GM19463 (cell line): Measurements from ENCODE around the gene L3MBTL4.
"Not testable (repeated sequence)": the region's sequence is repeated elsewhere in the genome, so short reads cannot be mapped to it uniquely, and the experiment has no call there.

Experiments used
- ATAC-seq: cut with Tn5 transposase; IDR thresholded peaks from one replicate; pipeline ENCODE4 v1.9.1; 2021; ENCODE audit warnings: mild to moderate bottlenecking, moderate library complexity; ENCODE audit not compliant: unreplicated experiment

Gene L3MBTL4

DNA sequence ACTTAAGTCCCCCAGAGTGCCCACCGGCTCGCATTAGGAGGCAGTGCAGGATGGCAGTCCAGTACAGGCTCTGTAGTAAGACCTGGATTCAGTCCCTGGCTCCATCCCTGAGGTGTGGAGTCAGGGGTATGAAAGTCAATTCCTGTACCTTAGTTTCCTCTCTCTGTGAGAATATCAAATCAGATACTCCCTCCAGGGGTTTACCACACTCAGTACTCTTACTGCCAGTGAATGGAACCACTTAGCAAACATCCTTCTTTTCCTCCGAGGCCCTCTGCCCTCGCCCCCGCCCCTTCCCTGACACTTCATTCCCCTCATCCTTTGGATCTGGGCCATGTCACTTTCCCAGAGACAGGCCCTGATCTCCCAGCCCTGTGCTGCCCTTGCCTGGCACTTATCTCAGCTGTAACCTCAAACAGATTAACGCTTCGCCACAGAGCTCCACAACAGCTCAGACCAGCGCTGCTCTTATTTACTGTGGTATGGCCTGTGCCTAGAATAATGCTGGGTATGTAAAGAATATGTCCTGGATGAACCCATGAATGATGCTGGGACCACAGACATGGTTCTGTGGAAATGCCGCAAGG lies 360.4 kb downstream of the L3MBTL4 start:
- ATAC-seq, result no peak

DNA sequence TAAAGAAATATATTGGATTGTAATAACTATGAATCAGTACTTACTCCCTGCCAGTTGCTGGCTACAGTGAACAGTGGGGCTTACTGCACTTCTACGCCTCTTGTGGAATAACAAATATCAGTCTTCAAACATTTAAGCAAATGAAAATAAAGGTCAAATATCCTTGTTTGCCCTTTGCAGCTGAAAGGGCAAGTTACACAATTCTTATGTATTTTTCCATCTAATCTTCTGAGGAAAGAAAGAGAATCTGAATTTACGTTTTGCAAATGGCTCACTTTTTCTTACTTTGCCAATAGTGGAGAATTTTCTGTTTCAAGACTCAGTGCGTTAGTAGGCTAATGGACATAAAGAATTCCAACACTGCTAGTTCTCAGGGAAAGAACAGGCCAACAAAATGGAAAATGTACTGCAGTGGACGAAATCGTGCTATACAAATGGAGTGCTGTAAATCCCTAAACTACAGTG lies 362.2 kb downstream of the L3MBTL4 start:
- ATAC-seq, result no peak

DNA sequence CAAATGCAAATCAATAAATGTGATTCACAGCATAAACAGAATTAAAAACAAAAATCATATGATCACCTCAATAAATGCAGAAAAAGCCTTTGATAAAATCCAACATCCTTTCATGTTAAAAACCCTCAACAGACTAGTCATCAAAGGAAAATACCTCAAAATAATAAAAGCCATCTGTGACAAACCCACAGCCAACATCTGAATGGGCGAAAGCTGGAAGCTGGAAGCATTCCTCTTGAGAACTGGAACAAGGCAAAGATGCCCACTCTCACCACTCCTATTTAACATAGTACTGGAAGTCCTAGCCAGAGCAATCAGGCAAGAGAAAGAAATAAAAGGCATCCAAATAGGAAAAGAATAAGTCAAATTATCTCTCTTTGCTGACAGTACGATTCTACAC lies 367.1 kb downstream of the L3MBTL4 start:
- not testable (repeated sequence) for ATAC-seq

DNA sequence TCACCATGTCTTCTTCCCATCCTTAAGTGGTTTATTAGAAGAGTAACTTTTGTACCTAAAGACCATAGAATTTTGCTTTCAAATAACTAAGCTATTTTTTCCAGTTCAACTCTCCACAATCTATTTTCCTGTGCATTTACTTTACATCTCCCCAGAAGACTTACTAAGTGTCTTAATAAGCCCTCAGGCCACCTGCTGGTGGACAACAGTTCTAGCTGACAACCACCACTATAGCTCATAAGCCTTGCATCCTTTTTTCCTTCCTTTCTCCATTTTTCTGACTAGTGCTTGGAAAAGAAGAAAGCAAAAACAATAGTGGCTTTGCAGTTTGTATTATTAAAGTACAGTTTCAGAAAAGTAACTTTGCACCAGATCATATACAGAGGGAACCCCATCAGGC lies 369.9 kb downstream of the L3MBTL4 start:
- no peak for ATAC-seq

DNA sequence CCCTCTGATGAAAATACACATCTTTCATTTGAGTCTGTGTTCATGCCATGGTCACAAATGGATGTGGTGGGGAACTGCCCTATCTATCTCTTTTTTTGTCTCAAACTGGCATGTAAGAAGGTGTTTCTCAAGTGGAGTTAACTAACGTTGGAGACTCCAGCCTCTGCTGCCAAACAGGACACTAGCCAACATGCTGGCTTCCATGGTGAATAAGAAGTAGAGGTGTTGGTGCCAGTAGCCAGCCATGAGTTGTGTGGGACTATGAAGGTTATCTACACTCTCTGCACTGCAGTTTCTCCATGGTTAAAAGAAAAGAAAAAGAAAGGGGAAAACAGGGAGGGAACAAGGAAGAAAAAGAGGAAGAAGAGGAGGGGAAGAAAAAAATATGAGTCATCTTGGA lies 370.4 kb downstream of the L3MBTL4 start:
- no peak for ATAC-seq

DNA sequence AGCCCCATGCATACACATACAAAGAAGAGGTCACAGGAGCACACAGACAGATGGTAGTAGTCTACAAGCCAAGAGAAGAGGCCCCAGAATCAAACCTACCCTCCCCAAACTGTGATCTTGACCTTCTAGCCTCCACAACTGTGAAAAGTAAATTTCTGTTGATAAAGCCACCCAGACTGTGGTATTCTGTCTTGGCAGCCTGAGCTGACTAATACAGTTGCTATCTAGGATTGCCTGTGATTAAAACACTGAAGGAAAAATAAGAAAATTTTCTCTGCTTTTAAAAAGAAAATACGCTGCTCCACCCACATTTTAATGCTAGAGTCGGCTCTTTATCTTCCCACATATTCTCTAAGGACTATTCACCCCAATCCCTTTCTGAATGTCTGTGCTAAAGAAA lies 375.7 kb downstream of the L3MBTL4 start:
- ATAC-seq, result no peak

DNA sequence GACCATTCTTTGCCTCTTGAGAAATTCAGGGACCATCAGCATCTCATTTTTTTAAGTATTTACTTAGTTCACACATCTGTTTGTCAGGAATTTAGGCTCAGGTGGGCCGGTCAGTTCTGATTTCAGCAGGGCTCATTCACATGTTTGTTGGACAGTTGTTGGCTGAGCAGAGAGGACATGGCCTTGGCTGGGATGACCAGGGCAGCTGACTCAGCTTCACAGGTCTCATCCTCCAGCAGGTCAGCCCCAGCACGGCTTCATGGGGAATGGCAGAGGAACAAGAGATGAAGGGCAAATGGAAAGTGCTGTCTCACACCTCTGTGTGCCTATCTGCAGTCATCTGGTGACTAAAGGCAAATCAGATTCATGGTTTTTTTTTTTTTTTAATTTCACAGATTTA lies 383.3 kb downstream of the L3MBTL4 start:
- ATAC-seq, result no peak

DNA sequence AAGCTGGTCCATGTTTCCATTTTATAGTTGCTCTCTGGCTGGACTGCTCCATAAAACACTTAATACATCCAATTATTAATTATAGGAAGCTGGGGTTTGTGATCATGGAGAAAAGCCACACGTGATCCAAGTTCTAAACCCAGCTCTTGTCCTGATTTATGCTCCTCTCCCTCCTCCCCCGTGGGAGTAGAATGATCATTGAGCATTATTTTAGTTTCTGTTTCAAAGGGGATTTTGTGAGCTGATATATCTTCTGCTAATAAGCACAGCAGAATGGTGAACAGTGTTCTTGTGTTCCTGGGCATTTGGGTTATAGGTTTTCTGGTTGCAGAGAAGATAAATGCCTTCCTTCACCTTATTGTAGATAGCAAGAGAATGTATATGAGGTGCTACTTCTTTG lies 383.7 kb downstream of the L3MBTL4 start:
- no peak for ATAC-seq

DNA sequence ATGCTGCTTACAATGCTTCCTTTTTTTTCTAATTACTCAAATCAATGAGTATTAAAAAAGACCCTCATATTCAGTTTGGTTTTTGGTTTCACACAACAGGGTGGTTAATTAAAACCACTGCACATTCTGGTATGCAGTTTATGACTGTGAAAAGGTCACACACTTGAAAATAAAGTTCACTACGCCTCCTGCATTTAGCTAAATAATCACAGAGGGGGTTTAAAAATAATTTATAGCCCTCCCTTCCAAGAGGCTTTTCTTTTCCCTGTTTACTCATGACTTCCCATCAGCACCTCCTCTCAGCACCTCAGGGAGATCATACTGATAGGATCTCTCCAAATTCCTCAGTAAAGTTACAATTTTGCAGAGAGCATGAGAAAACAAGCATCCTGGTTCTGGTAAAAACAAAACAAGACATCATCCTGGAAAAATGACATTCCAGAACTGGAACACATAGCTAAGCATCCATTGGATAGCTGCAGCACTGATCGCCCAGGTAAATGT lies 389.9 kb downstream of the L3MBTL4 start:
- ATAC-seq, result no peak

DNA sequence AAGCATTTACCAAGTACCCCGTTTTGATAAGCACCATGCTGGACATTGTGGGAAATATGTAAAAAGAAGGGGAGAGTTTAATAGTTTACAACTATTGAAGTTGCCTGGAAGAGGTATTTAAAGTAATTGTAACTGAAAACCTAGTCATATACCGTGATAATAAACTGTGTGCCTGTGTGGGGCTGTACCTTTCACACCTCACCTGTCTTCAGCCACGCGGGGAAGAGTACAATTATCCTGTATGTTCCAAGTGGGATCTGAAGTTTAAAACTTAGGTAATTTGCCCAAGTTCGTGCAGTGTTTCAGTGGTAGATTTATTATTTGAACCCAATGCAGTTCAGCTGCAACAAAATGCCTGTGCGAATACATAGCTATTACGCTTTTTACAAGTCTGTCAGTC lies 391.2 kb downstream of the L3MBTL4 start:
- ATAC-seq, result no peak

DNA sequence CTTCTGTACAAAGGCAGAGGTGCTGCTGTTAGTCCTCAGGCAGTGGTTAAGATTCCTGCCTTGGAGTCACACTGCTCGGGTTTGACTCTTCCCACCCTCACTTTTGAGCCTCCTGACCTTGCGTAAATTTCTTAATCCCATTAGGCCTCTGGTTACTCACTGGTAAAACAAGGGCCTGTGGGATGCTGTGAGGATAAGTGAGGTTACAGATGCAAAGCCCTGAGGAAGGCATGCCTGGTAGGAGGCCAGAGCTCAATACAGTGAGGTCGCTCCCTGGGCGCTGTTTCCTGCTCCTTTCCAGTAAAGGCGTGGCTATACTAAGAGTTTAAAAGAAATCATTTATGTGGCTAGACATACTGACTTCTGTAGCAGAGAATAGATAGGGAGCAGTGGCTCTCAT lies 391.9 kb downstream of the L3MBTL4 start:
- no peak for ATAC-seq

DNA sequence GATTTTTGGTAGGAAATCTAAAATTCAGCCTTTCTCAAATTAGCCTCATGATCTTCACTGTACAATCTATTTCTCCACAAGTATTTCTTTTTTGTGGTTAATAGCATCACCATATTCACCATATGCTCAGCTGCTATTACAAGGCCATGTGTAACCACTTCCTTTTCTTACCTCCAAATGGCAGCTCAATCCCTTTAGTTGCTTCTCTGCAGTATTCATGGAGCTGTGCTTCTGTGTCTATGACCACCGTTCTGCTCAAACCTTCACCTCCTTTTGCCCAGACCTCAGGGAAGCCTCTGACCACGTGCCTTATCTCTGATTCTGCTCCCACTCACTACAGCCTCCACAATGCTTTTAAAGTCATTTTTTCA lies 392.7 kb downstream of the L3MBTL4 start:
- ATAC-seq, result no peak

DNA sequence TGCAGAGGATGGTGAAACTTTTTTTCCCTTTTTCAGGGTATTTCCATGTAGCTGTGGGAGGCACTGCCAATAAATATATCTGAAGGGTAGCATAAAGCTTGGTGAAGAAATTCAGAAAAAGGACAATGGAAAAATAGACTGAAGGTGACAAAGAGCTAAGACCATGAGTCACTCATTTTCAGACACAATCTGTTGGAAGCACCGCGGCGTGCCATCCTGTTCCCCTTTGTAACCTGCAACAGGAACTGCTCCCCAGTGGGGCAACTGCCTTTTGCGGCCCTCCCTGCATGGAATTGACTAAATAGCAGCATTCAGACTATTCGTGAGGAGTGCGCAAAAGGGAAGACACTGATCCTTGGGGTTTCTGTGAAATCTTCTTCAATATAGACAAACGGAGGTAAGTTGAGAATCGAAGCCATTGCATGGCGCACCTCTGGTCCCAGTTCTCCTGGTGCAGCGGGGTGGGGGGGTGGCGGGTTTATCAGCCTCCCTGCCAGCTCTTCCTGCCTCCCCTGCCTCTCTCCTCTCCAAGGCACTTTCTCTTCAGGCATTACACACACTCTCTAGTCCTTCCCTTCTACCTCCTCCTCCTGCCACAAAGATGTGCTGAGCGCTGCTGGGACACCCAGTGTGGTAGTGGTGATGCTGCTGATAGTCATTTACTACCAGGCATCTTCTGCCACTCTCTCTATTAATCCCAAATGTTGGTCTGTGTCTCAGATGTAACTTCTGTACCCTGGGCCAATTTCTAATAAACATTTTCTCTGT lies 393.2 kb downstream of the L3MBTL4 start:
- no peak for ATAC-seq

DNA sequence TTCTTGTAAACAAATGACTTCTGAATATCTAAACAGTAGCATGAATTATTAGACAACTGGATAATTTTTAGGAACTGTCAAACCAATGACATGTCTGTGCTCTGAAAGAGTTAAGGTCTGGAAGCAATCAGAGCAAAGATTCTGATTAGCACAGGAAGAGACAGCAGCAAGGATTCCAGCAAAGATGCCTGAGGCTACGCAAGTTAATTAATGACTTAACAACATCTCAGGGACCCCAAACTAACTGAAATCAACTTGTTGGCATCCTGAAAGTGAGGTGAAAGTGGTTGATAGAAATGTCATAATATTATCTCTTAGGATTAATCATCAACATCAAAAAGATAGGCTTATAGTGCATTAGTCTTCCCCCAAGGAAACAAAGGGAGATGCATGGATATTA lies 396.0 kb downstream of the L3MBTL4 start:
- ATAC-seq, result no peak

DNA sequence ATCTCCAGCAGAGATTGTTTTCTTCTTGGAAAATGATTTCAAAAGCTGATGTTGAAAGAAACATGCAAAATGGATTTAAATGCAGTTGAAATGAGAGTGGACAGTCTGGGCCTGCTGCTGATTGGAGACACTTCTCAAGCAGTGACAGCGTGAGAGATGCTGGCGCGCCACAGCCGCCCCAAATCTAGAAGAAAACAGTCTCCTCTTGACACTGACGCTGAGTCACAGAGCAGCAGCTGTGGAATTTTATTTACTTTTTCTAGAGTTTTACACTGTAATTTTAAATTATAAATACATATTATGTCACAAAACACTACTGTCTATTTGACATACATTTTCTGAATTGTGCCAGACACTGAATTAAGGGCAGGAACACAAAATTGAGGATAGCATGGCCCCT lies 397.5 kb downstream of the L3MBTL4 start:
- ATAC-seq, result no peak

DNA sequence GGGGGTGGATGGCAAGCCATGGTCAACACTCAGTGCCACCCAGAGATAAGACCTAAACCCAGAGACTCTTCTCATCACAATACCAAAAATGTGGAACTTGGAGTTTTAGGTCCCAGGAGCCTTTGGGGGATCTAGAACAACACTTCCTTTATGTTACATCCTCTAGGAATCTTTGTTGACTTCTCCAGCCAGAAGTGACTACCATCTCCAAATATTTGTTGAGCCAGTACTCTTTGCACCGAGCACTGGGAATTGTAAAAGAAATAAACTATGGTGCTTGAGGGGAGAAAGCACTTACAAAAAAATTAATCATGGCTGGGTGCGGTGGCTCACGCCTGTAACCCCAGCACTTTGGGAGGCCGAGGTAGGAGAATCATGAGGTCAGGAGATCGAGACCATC lies 399.3 kb downstream of the L3MBTL4 start:
- ATAC-seq, result no peak

DNA sequence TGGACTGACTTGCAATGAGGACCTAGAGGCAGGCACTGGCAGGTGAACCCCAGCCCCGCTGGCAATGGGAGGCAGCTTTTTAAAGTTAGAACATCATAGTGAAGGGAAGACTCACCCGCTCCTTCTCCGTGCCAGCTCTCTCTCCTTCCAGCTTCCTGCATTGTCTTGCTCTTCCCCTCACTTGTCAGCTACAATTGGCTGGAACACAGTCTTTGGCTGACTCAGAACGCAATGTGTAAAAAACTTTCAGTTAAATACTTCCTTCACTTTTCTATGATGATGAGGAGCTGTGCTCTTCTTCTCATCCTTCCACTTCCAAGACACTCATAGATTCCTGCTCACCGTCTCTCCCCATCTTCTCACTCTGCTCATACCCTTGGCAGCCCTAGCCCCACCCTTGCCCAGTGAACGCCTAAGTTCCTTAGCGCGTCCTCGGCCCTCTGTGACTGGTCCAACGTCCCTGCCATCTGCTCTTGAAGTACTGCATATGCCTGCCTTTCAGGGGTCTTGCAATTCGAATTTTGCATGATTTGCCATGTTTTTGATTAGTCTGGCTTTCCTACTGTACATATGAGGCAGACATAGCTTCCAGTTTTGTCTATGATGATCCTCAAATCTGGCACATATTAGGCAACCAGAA lies 401.4 kb downstream of the L3MBTL4 start:
- ATAC-seq, result no peak

DNA sequence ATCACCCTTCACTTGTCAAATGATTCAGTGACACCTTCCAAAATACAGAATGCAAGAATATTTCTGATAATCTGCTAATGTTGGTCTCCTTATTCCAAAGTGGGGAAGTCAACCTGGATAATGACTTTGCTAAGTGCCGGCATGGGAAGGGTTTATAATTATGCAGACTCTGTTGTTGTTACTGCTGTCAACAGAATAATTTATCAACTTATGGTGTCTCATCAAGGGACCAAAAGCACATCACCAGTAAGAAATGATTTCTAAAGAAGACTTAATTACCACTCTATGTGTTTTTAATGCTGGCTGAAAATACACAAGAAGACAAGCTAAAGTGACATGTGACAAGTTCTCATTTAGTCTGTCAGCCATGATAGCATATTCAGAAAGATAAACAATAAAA lies 403.8 kb downstream of the L3MBTL4 start:
- ATAC-seq, result no peak

DNA sequence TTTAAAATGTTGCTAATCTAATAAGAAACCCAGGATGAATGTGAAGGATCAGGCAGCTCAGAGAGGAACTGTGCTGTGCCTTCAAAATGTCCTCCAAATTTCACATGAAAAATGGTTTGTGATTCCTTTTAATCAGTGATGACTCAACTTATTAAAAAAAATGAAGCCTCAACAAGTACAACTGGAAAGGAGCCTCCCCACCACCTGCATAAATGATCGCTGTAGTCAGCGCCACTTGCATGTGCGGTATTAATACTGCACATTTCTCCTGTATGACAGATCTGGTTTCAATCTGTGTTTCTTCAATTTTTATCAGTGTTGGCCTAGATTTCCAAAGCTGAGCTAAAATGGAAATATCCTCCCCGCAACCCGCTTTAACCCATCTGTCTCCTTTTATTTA lies 404.4 kb downstream of the L3MBTL4 start:
- ATAC-seq, result no peak

DNA sequence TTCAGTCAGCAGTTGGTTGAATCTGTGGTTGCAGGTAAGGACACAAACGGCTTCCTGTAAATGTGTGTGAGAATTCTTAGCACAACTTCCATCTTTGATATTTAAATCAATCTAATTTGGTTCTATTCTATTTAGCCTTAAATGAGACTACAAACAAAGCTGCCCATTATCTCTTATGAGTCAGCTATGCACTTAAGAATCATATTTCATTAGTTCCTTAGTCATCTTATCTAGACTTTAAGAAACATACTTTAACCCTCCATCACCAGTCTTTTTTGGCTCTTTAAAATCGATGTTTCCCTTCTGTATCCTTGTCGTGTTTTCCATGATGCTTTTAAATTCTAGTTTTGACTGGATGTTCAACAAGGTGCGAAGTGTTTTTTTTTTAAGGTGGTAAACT lies 405.0 kb downstream of the L3MBTL4 start:
- ATAC-seq, result no peak

DNA sequence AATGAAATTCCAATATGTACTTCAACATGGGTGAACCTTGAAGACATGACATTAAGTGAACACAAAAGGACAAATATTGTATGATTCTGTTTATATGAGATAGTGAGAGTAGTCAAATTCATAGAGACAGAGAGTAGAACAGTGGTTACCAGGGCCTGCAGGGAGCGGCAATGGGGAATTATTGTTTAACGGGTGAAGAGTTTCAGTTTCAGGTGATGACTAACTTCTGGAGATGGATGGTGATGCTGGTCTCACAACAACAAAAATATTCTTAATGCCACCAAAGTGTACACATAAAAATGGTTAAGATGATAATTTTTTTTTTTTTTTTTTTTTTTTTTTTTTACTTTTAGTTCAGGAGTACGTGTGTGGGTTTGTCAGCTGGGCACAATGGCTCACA lies 410.0 kb downstream of the L3MBTL4 start:
- peak; percentile 97 for ATAC-seq

DNA sequence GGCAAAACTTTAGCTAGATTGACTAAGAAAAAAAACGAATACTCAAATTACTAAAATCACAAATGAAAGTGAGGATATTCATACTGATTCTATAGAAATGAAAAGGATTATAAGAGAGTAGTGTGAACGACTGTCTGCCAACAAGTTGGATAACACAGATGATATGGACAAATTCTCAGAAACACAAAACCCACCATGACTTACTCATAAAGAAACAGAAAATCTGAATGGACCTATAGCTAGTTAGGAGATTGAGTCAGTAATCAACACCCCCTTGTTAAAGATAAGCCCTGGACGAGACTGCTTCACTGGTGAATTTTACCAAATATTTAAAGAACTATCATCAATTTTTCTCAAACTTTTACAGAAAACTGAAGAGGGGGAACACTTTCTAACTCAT lies 410.6 kb downstream of the L3MBTL4 start:
- peak; percentile 64 for ATAC-seq
